ENCODE data around the gene PIP5K1C.

The PIP5K1C gene

GRCh38 chr19:3610745-3611717, 89.2 kb downstream of the PIP5K1C start:
- H3K4me3 ChIP-seq (ENCODE audit: low read depth in 1 of 2, low read length in 2 of 2) = no peak overlapping the region
- no peaks in the 10 kb centered on the region for H3K27me3 ChIP-seq (ENCODE audit: control insufficient read depth in 1 of 2, insufficient read depth in 2 of 2, low read length in 2 of 2)
- H3K27ac ChIP-seq (ENCODE audit: low read depth, low read length) = no peak overlapping the region
- no peaks in the 10 kb centered on the region for H3K9me3 ChIP-seq (ENCODE audit: control insufficient read depth in 1 of 2, low read length in 2 of 2)
- H3K36me3 ChIP-seq (ENCODE audit: control insufficient read depth in 1 of 2, insufficient read depth in 2 of 2, low read length in 2 of 2) = peaks cover 0 to 33% of the 10 kb centered on the region in 2 donors
- peaks cover 2 to 11% of the 10 kb centered on the region in 2 donors for H3K4me1 ChIP-seq (ENCODE audit: control insufficient read depth in 1 of 2, insufficient read depth in 2 of 2, low read length in 2 of 2)
- H3K9ac ChIP-seq (ENCODE audit: low read depth in 1 of 2, low read length in 2 of 2) = no peak overlapping the region

GRCh38 chr19:3609779-3610719, 90.2 kb downstream of the PIP5K1C start:
- no peak overlapping the region for H3K9ac ChIP-seq (ENCODE audit: low read depth in 1 of 2, low read length in 2 of 2)
- no peak overlapping the region for H3K4me3 ChIP-seq (ENCODE audit: low read depth in 1 of 2, low read length in 2 of 2)
- H3K9me3 ChIP-seq (ENCODE audit: control insufficient read depth in 1 of 2, low read length in 2 of 2) = no peaks in the 10 kb centered on the region
- H3K27ac ChIP-seq (ENCODE audit: low read depth, low read length) = no peak overlapping the region
- H3K27me3 ChIP-seq (ENCODE audit: control insufficient read depth in 1 of 2, insufficient read depth in 2 of 2, low read length in 2 of 2) = no peaks in the 10 kb centered on the region
- H3K36me3 ChIP-seq (ENCODE audit: control insufficient read depth in 1 of 2, insufficient read depth in 2 of 2, low read length in 2 of 2) = peaks cover 0 to 26% of the 10 kb centered on the region in 2 donors
- peaks cover 7 to 21% of the 10 kb centered on the region in 2 donors for H3K4me1 ChIP-seq (ENCODE audit: control insufficient read depth in 1 of 2, insufficient read depth in 2 of 2, low read length in 2 of 2)

GRCh38 chr19:3608750-3609322, 91.4 kb downstream of the PIP5K1C start:
- no peak overlapping the region for H3K27ac ChIP-seq (ENCODE audit: low read depth, low read length)
- no peaks in the 10 kb centered on the region for H3K9me3 ChIP-seq (ENCODE audit: control insufficient read depth in 1 of 2, low read length in 2 of 2)
- H3K9ac ChIP-seq (ENCODE audit: low read depth in 1 of 2, low read length in 2 of 2) = no peak overlapping the region
- no peaks in the 10 kb centered on the region for H3K27me3 ChIP-seq (ENCODE audit: control insufficient read depth in 1 of 2, insufficient read depth in 2 of 2, low read length in 2 of 2)
- peaks cover 13 to 27% of the 10 kb centered on the region in 2 donors for H3K4me1 ChIP-seq (ENCODE audit: control insufficient read depth in 1 of 2, insufficient read depth in 2 of 2, low read length in 2 of 2)
- H3K36me3 ChIP-seq (ENCODE audit: control insufficient read depth in 1 of 2, insufficient read depth in 2 of 2, low read length in 2 of 2) = peaks cover 0 to 26% of the 10 kb centered on the region in 2 donors
- H3K4me3 ChIP-seq (ENCODE audit: low read depth in 1 of 2, low read length in 2 of 2) = no peak overlapping the region

- Histone ChIP-seq H3K36me3 (ENCODE audit: control insufficient read depth in 1 of 2, insufficient read depth in 2 of 2, low read length in 2 of 2) (peaks cover 0 to 20% of the 10 kb centered on the region in 2 donors), H3K27me3 (ENCODE audit: control insufficient read depth in 1 of 2, insufficient read depth in 2 of 2, low read length in 2 of 2) (no peaks in the 10 kb centered on the region), H3K9ac (ENCODE audit: low read depth in 1 of 2, low read length in 2 of 2) (peak overlapping the region in 1 of 2 donors; percentile 51), H3K27ac (ENCODE audit: low read depth, low read length) (peak overlapping the region; percentile 30), H3K4me3 (ENCODE audit: low read depth in 1 of 2, low read length in 2 of 2) (no peak overlapping the region), H3K9me3 (ENCODE audit: control insufficient read depth in 1 of 2, low read length in 2 of 2) (no peaks in the 10 kb centered on the region), H3K4me1 (ENCODE audit: control insufficient read depth in 1 of 2, insufficient read depth in 2 of 2, low read length in 2 of 2) (peaks cover 13 to 24% of the 10 kb centered on the region in 2 donors)
These were observed 92.1 kb downstream of the PIP5K1C start for GRCh38 chr19:3608079-3608641.

GRCh38 chr19:3607303-3608078, 92.8 kb downstream of the PIP5K1C start:
- Histone ChIP-seq H3K4me3 (ENCODE audit: low read depth in 1 of 2, low read length in 2 of 2) (peak overlapping the region; percentile 19 to 28), H3K27me3 (ENCODE audit: control insufficient read depth in 1 of 2, insufficient read depth in 2 of 2, low read length in 2 of 2) (no peaks in the 10 kb centered on the region), H3K9ac (ENCODE audit: low read depth in 1 of 2, low read length in 2 of 2) (peak overlapping the region; percentile 25 to 51), H3K27ac (ENCODE audit: low read depth, low read length) (peak overlapping the region; percentile 30), H3K9me3 (ENCODE audit: control insufficient read depth in 1 of 2, low read length in 2 of 2) (no peaks in the 10 kb centered on the region), H3K4me1 (ENCODE audit: control insufficient read depth in 1 of 2, insufficient read depth in 2 of 2, low read length in 2 of 2) (peaks cover 13 to 24% of the 10 kb centered on the region in 2 donors), H3K36me3 (ENCODE audit: control insufficient read depth in 1 of 2, insufficient read depth in 2 of 2, low read length in 2 of 2) (peaks cover 0 to 20% of the 10 kb centered on the region in 2 donors)

- H3K27me3 ChIP-seq (ENCODE audit: control insufficient read depth in 1 of 2, insufficient read depth in 2 of 2, low read length in 2 of 2) = no peaks in the 10 kb centered on the region
- peak within 1 kb of the TSS; percentile 25 to 39 for H3K9ac ChIP-seq (ENCODE audit: low read depth in 1 of 2, low read length in 2 of 2)
- H3K27ac ChIP-seq (ENCODE audit: low read depth, low read length) = peak within 1 kb of the TSS; percentile 50
- H3K4me1 ChIP-seq (ENCODE audit: control insufficient read depth in 1 of 2, insufficient read depth in 2 of 2, low read length in 2 of 2) = peaks cover 13 to 24% of the 10 kb centered on the region in 2 donors
- peaks cover 0 to 13% of the 10 kb centered on the region in 2 donors for H3K36me3 ChIP-seq (ENCODE audit: control insufficient read depth in 1 of 2, insufficient read depth in 2 of 2, low read length in 2 of 2)
- H3K9me3 ChIP-seq (ENCODE audit: control insufficient read depth in 1 of 2, low read length in 2 of 2) = no peaks in the 10 kb centered on the region
- peak within 1 kb of the TSS; percentile 40 to 55 for H3K4me3 ChIP-seq (ENCODE audit: low read depth in 1 of 2, low read length in 2 of 2)
These were observed 93.5 kb downstream of the PIP5K1C start, which contains the start of gene TBXA2R for GRCh38 chr19:3606690-3607289. Gene TBXA2R, minus strand, starts transcription at chr19:3606875. Its CDS starts 6,241 bp downstream, at chr19:3600634.

GRCh38 chr19:3606174-3606689, 94.0 kb downstream of the PIP5K1C start:
- Histone ChIP-seq H3K9me3 (ENCODE audit: control insufficient read depth in 1 of 2, low read length in 2 of 2) (no peaks in the 10 kb centered on the region), H3K4me1 (ENCODE audit: control insufficient read depth in 1 of 2, insufficient read depth in 2 of 2, low read length in 2 of 2) (peaks cover 13 to 24% of the 10 kb centered on the region in 2 donors), H3K36me3 (ENCODE audit: control insufficient read depth in 1 of 2, insufficient read depth in 2 of 2, low read length in 2 of 2) (peaks cover 0 to 8% of the 10 kb centered on the region in 2 donors), H3K9ac (ENCODE audit: low read depth in 1 of 2, low read length in 2 of 2) (peak overlapping the region in 1 of 2 donors; percentile 39), H3K27me3 (ENCODE audit: control insufficient read depth in 1 of 2, insufficient read depth in 2 of 2, low read length in 2 of 2) (no peaks in the 10 kb centered on the region), H3K4me3 (ENCODE audit: low read depth in 1 of 2, low read length in 2 of 2) (peak overlapping the region; percentile 40 to 55), H3K27ac (ENCODE audit: low read depth, low read length) (peak overlapping the region; percentile 50)

- H3K9ac ChIP-seq (ENCODE audit: low read depth in 1 of 2, low read length in 2 of 2) = peak overlapping the region in 1 of 2 donors; percentile 39
- H3K27ac ChIP-seq (ENCODE audit: low read depth, low read length) = no peak overlapping the region
- H3K4me1 ChIP-seq (ENCODE audit: control insufficient read depth in 1 of 2, insufficient read depth in 2 of 2, low read length in 2 of 2) = peaks cover 13 to 24% of the 10 kb centered on the region in 2 donors
- peak overlapping the region; percentile 40 to 55 for H3K4me3 ChIP-seq (ENCODE audit: low read depth in 1 of 2, low read length in 2 of 2)
- no peaks in the 10 kb centered on the region for H3K27me3 ChIP-seq (ENCODE audit: control insufficient read depth in 1 of 2, insufficient read depth in 2 of 2, low read length in 2 of 2)
- H3K9me3 ChIP-seq (ENCODE audit: control insufficient read depth in 1 of 2, low read length in 2 of 2) = no peaks in the 10 kb centered on the region
- H3K36me3 ChIP-seq (ENCODE audit: control insufficient read depth in 1 of 2, insufficient read depth in 2 of 2, low read length in 2 of 2) = peaks cover 0 to 3% of the 10 kb centered on the region in 2 donors
These were observed 94.5 kb downstream of the PIP5K1C start for GRCh38 chr19:3605770-3606169.

All from duodenal mucosa (tissue), 2 donors.